OCI-M1 (cell line): ENCODE measurements around the gene ADCY10.

ENCODE experiments used
- DNase-seq: peaks from one replicate; lab custom pipeline; 2025; lab: John Stamatoyannopoulos, UW

ADCY10 gene

DNA sequence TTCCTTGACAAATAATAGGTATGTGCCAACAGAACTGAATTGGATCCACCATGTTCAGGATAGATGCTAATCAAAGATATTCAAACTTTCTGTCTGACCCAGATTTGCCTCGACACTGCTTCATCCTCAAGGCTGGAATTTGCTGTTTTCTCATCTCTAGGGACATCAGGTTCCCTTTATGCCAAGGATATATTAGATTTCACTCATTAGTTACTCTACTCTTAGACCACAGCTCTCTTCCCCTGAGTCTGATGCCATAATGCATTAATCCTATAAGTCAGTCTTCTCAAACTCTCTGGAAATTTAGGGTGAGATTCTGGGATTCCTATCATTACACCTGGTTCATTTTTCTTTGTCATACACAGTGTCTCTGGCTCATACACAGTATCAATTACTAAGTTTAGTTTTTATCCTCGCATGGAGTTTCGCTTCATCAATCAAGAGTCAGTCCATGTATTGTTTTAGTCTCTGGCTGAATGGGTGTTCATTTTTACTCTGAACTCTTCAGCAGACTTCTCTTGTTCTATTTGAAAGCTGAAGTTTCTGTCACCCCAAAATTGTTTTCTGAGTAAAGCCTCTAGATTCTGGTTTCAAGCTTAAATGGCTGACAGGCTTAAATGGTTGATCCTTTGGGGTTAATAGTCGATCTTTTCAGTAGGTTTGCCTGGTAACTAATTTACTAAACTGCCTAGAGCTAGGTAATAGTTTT lies 13.3 kb upstream of the ADCY10 start:
- DNase-seq = no peak

DNA sequence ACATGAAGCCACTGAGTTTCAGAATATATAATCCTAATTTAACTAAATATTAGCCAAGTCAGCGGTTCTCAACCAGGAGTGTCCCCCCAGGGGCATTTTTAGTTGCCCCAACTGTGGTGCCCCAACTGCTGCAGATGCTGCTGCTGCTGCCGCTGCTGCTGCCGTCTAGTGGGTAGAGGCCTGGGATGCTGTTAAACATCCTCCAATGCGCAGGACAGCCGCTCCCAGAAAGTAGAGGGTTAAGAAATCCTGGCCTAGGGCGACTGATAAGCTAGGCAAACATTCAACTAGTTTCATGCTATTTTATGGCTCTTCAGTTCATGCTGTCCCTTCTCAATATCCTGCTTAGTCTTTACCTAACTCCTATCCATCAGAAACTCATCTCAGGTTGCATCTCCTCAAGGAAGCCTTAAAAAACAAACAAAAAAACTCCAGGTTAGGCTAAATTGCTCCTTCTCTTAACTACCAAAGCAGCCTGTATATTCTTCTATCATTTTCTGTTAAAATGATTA lies 12.6 kb upstream of the ADCY10 start:
- no peak for DNase-seq

GRCh38 chr1:167924543-167925231 lies 10.8 kb upstream of the ADCY10 start:
- DNase-seq = peak; percentile 75

DNA sequence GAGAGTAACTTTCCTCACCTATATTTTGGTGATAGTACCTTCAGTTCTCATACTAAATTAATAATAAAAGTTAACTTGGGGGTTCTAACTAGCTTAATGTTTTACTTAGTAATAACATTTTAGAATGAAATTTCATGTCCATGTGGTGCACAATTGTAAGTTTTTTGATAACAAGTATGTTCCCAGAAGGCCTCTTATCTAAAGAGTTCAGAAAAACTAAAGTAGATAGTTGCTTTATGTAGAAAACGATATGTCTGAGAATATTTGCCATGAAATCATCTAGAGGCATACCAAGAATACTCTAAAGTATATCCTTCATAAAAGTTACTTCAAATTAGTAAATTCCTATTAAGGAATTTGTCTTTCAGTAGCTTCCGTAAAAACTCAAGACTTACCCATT lies 10.2 kb upstream of the ADCY10 start:
- DNase-seq = peak; percentile 77

DNA sequence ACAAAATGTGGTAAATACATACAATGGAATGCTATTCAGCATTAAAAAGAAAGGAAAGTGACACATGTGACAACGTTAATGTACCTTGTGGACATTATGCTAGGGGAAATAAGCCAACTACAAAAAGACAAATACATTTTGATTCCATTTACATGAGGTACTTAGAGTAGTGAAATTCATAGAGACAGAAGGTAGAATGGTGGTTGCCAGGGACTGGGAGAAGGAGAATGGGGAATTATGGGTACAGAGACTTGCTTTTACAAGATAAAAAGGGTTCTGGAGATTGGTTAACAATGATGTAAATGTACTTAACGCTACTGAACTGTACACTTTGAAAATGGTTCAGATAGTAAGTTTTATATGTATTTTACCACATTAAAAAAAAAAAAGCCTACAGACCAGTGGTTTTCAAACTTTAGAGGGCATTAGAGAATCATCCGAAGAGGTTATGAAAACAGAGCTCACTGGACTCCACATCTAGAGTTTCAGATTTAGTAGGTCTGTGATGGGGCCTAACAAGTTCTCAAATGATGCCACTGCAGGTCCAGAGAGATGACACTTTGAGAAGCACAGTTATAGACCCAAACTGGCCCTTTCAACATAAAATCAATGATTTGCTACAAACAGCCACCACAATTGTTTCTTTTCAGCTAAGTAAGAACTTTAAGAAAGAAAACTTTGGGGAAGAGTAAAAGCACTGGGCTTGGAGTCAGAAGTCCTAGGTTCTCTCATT lies 9.6 kb upstream of the ADCY10 start:
- peak; percentile 81 for DNase-seq

- DNase-seq = peak; percentile 52
These were observed 8.7 kb upstream of the ADCY10 start for GRCh38 chr1:167922611-167923074.

GRCh38 chr1:167922023-167922422 lies 8.1 kb upstream of the ADCY10 start:
- peak; percentile 60 for DNase-seq

DNA sequence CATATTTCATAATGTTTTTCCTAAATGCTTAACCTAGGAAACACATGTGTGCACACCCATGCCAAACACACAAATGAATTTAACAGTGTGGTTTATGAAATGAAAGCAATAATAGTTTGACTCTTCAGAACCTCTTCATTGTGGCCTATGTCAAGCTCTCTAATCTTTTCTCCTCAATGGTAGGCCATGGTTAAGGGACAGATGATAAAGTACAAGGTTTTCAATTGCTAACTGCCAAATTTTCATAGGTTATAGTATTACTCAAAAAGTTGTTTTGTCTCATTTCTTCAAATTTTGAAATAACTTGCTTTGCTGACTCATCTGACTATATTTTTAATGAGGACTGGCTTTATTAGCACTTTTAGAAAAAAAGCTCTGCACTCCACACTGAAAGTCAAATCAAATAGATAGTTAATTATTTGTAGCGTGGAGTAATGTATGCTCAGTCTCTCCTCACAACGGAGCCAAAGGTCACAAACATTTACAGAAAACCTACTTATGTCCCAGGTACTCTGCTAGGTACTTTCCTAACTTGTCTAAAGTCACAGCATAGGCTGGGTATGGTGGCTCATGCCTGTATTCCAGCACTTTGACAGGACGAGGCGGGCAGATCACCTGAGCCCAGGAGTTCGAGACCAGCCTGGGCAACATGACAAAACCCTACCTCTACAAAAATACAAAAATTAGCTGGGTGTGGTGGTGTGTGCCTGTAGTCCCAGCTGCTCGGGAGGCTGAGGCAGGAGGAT lies 3.0 kb upstream of the ADCY10 start:
- DNase-seq = peak; percentile 21

DNA sequence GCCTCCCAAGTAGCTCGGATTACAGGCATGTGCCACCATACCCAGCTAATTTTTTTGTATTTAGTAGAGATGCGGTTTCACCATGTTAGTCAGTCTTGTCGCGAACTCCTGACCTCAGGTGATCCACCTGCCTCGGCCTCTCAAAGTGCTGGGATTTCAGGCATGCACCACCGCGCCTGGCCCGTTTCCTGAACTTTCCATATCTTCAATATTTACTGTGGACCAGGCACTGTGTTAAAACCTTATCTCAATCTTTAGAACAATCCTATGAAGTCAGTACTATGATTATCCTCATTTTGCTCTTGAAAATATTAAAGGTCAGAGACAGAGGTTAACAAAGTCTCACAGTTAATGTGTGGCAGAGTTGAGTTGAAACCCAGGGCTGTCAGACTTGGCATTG lies 1.6 kb upstream of the ADCY10 start:
- DNase-seq = no peak

DNA sequence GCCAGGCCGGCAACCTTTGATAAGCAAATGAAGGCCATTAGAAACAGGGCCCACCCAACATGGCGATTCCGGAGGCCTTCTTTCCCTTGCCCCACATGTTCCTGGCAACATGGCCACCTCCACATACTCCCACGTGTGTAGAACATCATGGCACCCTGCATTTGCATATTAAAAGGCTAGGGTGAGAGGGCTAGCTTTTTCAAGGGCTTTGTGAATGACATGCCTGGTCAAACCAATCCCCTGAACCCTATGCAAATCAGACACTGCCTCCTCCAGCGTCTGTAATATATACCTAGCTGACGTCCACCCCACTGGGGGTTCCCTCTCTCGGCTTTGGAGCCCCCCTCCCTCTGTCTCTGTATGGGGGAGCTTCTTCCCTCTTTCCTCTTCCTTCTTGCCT lies 1.6 kb downstream of the ADCY10 start:
- DNase-seq = no peak

DNA sequence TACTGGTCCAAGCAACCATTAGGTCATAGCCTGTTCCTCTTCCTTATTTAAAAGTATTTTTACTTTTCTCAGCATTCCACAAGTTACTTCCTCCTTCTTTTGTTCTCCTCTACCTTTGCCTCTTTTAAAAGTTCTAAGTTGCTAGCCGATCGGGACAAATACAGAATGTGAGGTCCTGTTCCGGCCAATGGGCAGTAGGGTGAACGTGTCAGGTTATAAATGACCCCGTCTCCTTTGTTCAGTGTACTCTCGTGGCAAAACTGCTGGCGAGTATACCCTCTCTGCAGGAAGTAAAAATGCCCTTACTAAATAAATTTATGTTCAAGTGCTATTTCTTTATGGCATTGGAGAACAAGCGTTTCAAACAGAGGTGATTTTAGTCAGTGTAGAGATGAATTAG lies 2.5 kb downstream of the ADCY10 start:
- DNase-seq = no peak

DNA sequence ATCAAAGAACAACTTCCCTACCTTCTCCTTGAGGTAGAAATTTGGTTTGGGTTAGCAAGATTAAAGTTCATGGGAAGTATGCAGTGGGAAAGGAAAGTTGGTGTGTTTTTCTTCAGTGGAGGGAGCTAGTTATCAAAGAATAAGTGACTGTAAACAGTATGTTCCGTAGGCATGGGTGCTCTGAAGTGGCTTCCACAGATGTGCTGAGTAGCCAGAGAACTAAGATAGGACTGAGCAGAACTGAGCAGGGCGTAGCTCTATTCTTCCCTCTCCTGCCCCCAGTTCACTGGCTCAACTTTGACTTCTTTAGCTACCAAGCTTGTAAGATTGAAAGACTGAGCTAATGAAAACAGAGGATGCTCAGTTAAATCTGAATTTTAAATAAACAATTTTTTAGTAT lies 3.4 kb downstream of the ADCY10 start:
- no peak for DNase-seq

DNA sequence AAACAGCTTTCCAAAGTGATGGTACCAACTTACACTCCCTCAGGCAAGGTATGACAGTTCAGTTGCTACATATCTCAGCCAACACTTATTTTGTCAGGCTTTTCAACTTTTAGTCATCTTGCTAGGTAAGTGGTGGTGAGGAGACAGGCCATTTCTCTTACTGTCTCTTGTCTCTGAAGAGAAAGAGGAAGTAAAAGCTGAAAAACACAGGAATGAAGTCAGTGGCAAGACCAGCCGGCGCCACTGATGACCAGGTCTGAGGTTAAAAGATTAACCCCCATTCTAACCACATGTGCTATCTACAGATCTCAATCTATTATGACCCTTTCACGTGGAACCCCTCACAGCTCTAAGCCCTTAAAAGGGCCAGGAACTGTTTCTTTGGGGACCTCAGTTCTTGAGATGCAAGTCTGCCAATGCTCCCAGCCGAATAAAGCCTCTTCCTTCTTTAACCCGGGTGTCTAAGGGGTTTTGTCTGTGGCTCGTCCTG lies 4.2 kb downstream of the ADCY10 start:
- peak; percentile 96 for DNase-seq

GRCh38 chr1:167905671-167906070 lies 8.3 kb downstream of the ADCY10 start:
- DNase-seq = peak; percentile 46

DNA sequence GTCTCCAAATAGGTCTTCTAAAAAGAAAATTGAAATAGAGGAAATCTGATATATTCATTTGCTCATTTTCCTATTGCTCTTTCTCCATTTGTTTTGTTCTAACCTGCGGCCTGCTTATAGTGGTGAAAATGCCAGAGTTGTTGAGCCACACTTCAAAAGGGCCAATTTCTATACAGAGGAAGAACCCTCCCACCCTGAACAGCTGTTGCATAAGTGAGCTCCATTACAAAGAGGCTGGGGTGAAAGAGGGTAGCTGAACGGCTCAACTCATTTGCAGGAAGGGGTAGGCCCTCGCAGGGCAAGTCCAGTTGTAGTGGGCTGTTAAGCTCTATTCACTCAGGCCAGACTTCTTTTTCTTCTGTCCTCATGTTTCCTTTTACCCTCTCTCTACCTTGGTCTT lies 8.8 kb downstream of the ADCY10 start:
- DNase-seq = peak; percentile 46

DNA sequence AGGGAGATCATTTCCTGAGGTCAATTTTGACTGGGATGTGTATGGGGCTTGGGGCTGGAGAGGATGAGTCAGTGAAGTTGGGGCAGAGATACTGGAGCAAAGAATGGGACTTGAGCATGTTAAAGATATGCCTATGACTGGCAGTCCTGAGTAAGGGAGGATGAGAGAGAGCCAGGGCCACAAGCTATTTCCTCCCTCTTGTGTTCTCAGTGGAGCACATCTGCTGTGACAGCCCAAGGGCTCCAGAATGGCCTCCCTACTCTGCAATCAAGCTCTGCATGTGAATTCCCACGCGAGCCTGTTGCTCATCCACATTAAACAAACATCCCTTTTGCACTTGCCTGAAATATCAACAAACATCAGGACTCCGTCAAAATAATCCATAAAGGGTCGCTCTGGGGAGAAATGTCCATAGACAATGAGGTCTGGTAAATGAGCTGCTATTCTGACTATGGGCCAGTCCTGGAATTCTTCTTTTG lies 9.2 kb downstream of the ADCY10 start:
- peak; percentile 63 for DNase-seq

DNA sequence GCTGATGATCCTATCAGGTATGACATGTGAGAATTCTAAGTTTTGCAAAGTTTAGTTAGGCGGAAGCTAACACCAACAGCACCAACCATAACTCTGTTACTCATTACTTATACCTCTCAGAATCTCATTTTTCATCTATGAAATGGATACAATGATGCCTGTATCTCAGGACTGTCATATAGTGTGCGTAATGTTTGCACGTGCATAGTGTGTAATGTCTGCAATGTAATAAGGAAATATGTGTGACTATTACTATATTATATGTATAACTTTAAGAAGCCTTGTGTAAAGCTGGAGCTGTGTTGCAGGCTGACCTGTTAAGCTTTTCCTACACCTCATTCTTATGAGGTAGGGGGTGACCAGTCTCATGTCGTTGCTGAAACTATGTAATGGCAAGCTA lies 13.0 kb downstream of the ADCY10 start:
- DNase-seq = no peak

- DNase-seq = no peak
These were observed 14.7 kb downstream of the ADCY10 start for GRCh38 chr1:167899253-167899681.

DNA sequence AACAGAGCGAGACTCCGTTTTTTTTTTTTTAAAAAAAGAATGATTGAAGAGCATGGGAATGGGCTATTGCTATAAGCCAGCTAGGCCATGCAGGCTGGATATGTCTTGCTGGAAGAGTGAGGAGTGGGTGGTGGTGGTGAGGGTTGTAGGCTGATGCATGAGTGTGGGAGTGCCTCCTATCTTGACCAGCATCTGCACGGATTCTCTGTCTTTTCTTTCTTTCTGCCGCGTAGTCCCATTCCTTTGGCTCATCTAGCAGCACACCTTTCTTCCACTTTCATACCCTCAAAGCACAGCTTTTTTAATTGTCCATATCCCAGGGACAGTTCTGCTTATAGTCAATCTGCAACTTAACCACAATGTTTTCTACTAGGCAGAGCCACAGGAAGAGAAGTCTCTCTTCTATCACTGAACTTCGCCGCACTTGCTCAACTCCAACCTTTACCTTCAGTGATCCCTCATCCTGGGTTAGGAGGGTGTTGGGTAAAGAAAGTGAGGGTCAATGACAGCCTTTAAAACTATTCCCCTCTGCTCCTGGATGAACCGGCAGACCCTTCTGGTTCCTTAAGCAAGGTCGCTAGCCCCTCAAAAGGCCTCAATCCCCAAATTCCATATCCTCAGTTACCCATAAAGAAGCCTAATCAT lies 15.2 kb downstream of the ADCY10 start:
- peak; percentile 23 for DNase-seq

DNA sequence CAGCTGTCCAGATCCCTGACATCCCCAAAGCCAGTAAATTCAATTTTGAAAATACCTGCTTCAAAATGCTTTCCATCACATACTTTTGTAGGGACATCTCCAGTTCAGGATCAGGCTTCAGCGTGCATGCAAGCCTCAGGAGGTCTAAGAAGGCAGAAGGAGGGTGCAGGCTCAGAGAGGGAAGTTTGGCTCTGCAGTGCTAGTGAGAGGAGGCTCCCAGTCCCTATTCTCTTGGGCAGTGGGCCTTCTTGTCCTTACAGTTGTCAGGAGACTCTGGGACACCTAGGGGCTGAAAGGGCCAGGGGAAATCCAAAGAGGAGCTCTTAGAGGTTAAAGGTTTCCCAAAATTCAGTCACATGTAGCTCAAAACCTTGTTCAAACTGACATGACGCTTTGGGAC lies 20.1 kb downstream of the ADCY10 start:
- DNase-seq = no peak

DNA sequence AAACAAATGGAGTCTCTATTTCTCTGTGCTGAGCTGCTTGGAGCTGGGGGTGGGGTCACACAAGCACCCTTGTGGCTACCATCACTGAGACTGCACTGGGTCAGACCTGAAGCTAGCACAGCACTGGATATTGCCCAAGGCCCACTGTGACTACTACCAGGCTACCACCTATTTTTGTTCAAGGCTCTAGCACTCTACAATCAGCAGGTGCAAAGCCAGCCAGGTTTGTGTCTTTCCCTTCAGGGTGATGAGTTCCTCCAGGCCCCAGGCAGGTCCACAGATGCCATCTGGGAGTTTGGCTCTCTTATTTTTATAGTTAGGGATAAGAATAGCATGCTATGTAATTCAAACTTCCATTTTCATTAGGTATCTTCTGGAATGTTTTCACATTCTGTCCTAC lies 23.5 kb downstream of the ADCY10 start:
- no peak for DNase-seq
